SK-N-SH treated with all-trans-retinoic acid at 6 μM for 48 hours (cell line): ENCODE data around the gene UBE2R2.

Source experiments
- ZNF565 ChIP-seq: fragments of 450-650 bp; formaldehyde crosslinking; conservative IDR thresholded peaks from 2 replicates; pipeline ENCODE4 v1.5.0; 2020; ENCODE audit warnings: low read depth, mild to moderate bottlenecking, moderate library complexity
- TF ChIP-seq, protein P1 (sequence below): fragments of 250-450 bp; sonication (Bioruptor Pico); IDR thresholded peaks from 2 replicates; pipeline ENCODE4 v1.5.0; 2020; ENCODE audit warnings: mild to moderate bottlenecking, moderate library complexity
- TF ChIP-seq, protein P2 (sequence below): fragments of 250-450 bp; sonication (Bioruptor Pico); IDR thresholded peaks from 2 replicates; pipeline ENCODE4 v1.5.1; 2021; ENCODE audit warnings: mild to moderate bottlenecking, moderate library complexity

DNA sequence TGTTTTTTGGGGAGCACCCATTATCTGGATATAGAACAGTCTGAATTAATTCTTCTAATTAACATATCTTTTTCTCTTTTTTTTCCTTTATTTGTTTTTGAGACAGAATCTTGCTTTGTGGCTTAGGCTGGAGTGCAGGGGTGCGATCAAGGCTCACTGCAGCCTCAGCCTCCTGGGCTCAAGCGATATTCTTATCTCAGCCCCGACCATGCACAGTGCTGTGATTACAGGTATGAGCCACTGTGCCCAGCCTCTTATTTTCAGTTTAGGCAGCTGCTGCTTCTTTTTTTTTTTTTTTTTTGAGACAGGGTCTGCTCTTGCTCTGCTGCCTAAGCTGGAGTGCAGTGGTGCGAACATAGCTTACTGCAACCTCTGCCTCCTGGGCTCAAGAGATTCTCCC, 20.2 kb downstream of the UBE2R2 start:
- TF ChIP-seq, protein P1, sequence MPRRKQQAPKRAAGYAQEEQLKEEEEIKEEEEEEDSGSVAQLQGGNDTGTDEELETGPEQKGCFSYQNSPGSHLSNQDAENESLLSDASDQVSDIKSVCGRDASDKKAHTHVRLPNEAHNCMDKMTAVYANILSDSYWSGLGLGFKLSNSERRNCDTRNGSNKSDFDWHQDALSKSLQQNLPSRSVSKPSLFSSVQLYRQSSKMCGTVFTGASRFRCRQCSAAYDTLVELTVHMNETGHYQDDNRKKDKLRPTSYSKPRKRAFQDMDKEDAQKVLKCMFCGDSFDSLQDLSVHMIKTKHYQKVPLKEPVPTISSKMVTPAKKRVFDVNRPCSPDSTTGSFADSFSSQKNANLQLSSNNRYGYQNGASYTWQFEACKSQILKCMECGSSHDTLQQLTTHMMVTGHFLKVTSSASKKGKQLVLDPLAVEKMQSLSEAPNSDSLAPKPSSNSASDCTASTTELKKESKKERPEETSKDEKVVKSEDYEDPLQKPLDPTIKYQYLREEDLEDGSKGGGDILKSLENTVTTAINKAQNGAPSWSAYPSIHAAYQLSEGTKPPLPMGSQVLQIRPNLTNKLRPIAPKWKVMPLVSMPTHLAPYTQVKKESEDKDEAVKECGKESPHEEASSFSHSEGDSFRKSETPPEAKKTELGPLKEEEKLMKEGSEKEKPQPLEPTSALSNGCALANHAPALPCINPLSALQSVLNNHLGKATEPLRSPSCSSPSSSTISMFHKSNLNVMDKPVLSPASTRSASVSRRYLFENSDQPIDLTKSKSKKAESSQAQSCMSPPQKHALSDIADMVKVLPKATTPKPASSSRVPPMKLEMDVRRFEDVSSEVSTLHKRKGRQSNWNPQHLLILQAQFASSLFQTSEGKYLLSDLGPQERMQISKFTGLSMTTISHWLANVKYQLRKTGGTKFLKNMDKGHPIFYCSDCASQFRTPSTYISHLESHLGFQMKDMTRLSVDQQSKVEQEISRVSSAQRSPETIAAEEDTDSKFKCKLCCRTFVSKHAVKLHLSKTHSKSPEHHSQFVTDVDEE (CRISPR knock-in tag) = no peak
- TF ChIP-seq ZNF565 (CRISPR knock-in tag) = no peak
- TF ChIP-seq, protein P2, sequence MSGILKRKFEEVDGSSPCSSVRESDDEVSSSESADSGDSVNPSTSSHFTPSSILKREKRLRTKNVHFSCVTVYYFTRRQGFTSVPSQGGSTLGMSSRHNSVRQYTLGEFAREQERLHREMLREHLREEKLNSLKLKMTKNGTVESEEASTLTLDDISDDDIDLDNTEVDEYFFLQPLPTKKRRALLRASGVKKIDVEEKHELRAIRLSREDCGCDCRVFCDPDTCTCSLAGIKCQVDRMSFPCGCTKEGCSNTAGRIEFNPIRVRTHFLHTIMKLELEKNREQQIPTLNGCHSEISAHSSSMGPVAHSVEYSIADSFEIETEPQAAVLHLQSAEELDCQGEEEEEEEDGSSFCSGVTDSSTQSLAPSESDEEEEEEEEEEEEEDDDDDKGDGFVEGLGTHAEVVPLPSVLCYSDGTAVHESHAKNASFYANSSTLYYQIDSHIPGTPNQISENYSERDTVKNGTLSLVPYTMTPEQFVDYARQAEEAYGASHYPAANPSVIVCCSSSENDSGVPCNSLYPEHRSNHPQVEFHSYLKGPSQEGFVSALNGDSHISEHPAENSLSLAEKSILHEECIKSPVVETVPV (CRISPR knock-in tag) = no peak
